H1 (cell line): ENCODE measurements around the gene LCE2C. TPM values are rescaled to one million over a fixed set of nuclear protein-coding genes. Genes with fewer than 3 reads are reported as not detected.

Experiments
- CTCF ChIA-PET: fragments of 300-600 bp; sonication (Branson Sonifier 250); formaldehyde crosslinking; loops from one replicate; lab custom pipeline; 2021; ENCODE audit not compliant: partially characterized antibody; lab: Charles Lee
- POLR2A ChIA-PET: fragments of 300-600 bp; sonication (Branson Sonifier 250); formaldehyde crosslinking; loops from one replicate; lab custom pipeline; 2021; ENCODE audit warnings: inconsistent platforms; ENCODE audit not compliant: partially characterized antibody; lab: Charles Lee
- DNase-seq, 2 experiments: peaks; one replicate each; pipeline versions ENCODE4 v3.0.0 to v3.0.0-alpha.2; 2010 to 2022; ENCODE audit warnings: low spot score in 2 of 2, low read depth in 1 of 2, mixed read lengths in 1 of 2
- FAIRE-seq: peaks from 2 replicates; lab custom pipeline; 2011; peaks lifted over from hg19 to GRCh38; lab: Jason Lieb, UNC
- H2AFZ ChIP-seq: 2 replicates; pipeline ENCODE4 v1.8.1; 2012; ENCODE audit warnings: low read length, inconsistent platforms
- H2AK5ac ChIP-seq: 2 replicates; pipeline ENCODE4 v1.6.1; 2013; ENCODE audit warnings: low read depth, low read length
- H2BK120ac ChIP-seq: replicated peaks from 2 replicates; pipeline ENCODE3; 2013; ENCODE audit warnings: low read depth, low read length, inconsistent platforms
- H2BK12ac ChIP-seq: 2 replicates; pipeline ENCODE4 v1.6.1; 2013; ENCODE audit warnings: low read depth, low read length
- H2BK15ac ChIP-seq: 2 replicates; pipeline ENCODE4 v1.6.1; 2013; ENCODE audit warnings: low read length
- H2BK20ac ChIP-seq: 2 replicates; pipeline ENCODE4 v1.6.1; 2013; ENCODE audit warnings: low read length
- H2BK5ac ChIP-seq: 2 replicates; pipeline ENCODE4 v1.6.1; 2013; ENCODE audit warnings: low read depth, low read length
- H3K14ac ChIP-seq: 2 replicates; pipeline ENCODE4 v1.6.1; 2013; ENCODE audit warnings: inconsistent platforms; ENCODE audit not compliant: insufficient read length
- H3K18ac ChIP-seq: 2 replicates; pipeline ENCODE4 v1.6.1; 2013; ENCODE audit warnings: low read length; ENCODE audit errors: extremely low read depth
- H3K23ac ChIP-seq: 2 replicates; pipeline ENCODE4 v1.6.1; 2013; ENCODE audit warnings: inconsistent platforms; ENCODE audit not compliant: insufficient read length
- H3K23me2 ChIP-seq: 2 replicates; pipeline ENCODE4 v1.6.1; 2013; ENCODE audit warnings: low read depth, low read length
- H3K27ac ChIP-seq: 2 replicates; pipeline ENCODE4 v1.6.1; 2011; ENCODE audit warnings: low read depth, low read length, inconsistent platforms
- H3K27me3 ChIP-seq, 4 experiments: replicated peaks in 1 of 4; 1 replicate in 1 of 4; 2 replicates in 3 of 4; pipeline versions ENCODE4 v1.6.1 to v1.8.1; 2011 to 2013; ENCODE audit warnings: low read length in 3 of 4, mild to moderate bottlenecking in 3 of 4, inconsistent platforms in 2 of 4, mixed read lengths in 2 of 4, moderate library complexity in 1 of 4; ENCODE audit not compliant: control insufficient read depth in 3 of 4, insufficient read depth in 3 of 4; ENCODE audit errors: extremely low read depth in 1 of 4
- H3K36me3 ChIP-seq, 4 experiments: 2 replicates each; pipeline versions ENCODE4 v1.6.1 to v1.8.1; 2011 to 2013; ENCODE audit warnings: mild to moderate bottlenecking in 4 of 4, low read length in 3 of 4, moderate library complexity in 2 of 4, control low read depth in 1 of 4, inconsistent platforms in 1 of 4; ENCODE audit not compliant: insufficient read depth in 4 of 4, control insufficient read depth in 2 of 4
- H3K4ac ChIP-seq: replicated peaks from 2 replicates; pipeline ENCODE3; 2013; ENCODE audit warnings: low read length, low read depth, mixed read lengths, inconsistent platforms; ENCODE audit not compliant: insufficient read length
- H3K4me1 ChIP-seq, 4 experiments: replicated peaks in 1 of 4; 1 replicate in 1 of 4; 2 replicates in 3 of 4; pipeline versions ENCODE4 v1.6.1 to v1.8.1; 2011 to 2013; ENCODE audit warnings: low read length in 3 of 4, inconsistent platforms in 2 of 4, mixed read lengths in 1 of 4; ENCODE audit not compliant: insufficient read depth in 4 of 4, control insufficient read depth in 3 of 4
- H3K4me2 ChIP-seq, 2 experiments: 2 replicates each; pipeline versions ENCODE4 v1.6.1 to v1.8.1; 2011 to 2013; ENCODE audit warnings: low read depth in 2 of 2, low read length in 2 of 2, control low read depth in 1 of 2, inconsistent platforms in 1 of 2, mild to moderate bottlenecking in 1 of 2; ENCODE audit not compliant: insufficient read depth in 1 of 2
- H3K4me3 ChIP-seq, 4 experiments: fragments of 200-600, 300-600 bp in 1 of 4; sonication (generic), shearing (Covaris generic), sonication (Bioruptor Twin) in 1 of 4; 2 replicates each; pipeline versions ENCODE4 v1.5.1 to v1.8.1; 2011 to 2016; ENCODE audit warnings: low read length in 4 of 4, low read depth in 3 of 4, control low read depth in 2 of 4, inconsistent platforms in 2 of 4, mild to moderate bottlenecking in 2 of 4, mixed read lengths in 1 of 4, moderate library complexity in 1 of 4; ENCODE audit not compliant: insufficient read depth in 2 of 4; ENCODE audit errors: extremely low read depth in 1 of 4
- H3K56ac ChIP-seq: replicated peaks from 2 replicates; pipeline ENCODE3; 2013; ENCODE audit warnings: low read depth, mild to moderate bottlenecking, mixed read lengths, low read length, inconsistent platforms; ENCODE audit not compliant: insufficient read length
- H3K79me1 ChIP-seq: 2 replicates; pipeline ENCODE4 v1.6.1; 2013; ENCODE audit warnings: low read depth, low read length, control low read depth
- H3K79me2 ChIP-seq, 2 experiments: 2 replicates each; pipeline versions ENCODE4 v1.6.1 to v1.8.1; 2012 to 2013; ENCODE audit warnings: low read length in 2 of 2, mild to moderate bottlenecking in 2 of 2, inconsistent platforms in 1 of 2; ENCODE audit not compliant: insufficient read depth in 2 of 2, control insufficient read depth in 1 of 2
- H3K9ac ChIP-seq, 4 experiments: replicated peaks in 1 of 4; 1 replicate in 1 of 4; 2 replicates in 3 of 4; pipeline versions ENCODE4 v1.6.1 to v1.8.1; 2011 to 2013; ENCODE audit warnings: low read depth in 3 of 4, low read length in 3 of 4, control low read depth in 2 of 4, mild to moderate bottlenecking in 2 of 4, moderate library complexity in 2 of 4, inconsistent platforms in 1 of 4; ENCODE audit errors: extremely low read depth in 1 of 4
- H3K9me3 ChIP-seq, 2 experiments: 2 replicates each; pipeline versions ENCODE4 v1.6.1 to v1.8.1; 2012 to 2013; ENCODE audit warnings: mild to moderate bottlenecking in 2 of 2, moderate library complexity in 2 of 2, control low read depth in 1 of 2, inconsistent platforms in 1 of 2, low read depth in 1 of 2, low read length in 1 of 2, mixed read lengths in 1 of 2; ENCODE audit not compliant: insufficient read depth in 2 of 2
- H4K20me1 ChIP-seq, 2 experiments: replicated peaks in 1 of 2; 2 replicates each; pipeline versions ENCODE3 to v1.8.1; 2011 to 2013; ENCODE audit warnings: inconsistent platforms in 2 of 2, low read length in 2 of 2, mild to moderate bottlenecking in 1 of 2; ENCODE audit not compliant: insufficient read depth in 2 of 2, control insufficient read depth in 1 of 2
- H4K5ac ChIP-seq: 2 replicates; pipeline ENCODE4 v1.6.1; 2013; ENCODE audit warnings: low read length, low read depth, mixed read lengths, inconsistent platforms; ENCODE audit not compliant: insufficient read length
- H4K8ac ChIP-seq: 2 replicates; pipeline ENCODE4 v1.8.0; 2013; ENCODE audit warnings: mild to moderate bottlenecking, moderate library complexity, low read length, inconsistent platforms; ENCODE audit not compliant: insufficient read depth; ENCODE audit errors: extremely low read depth
- H4K91ac ChIP-seq: replicated peaks from 2 replicates; pipeline ENCODE3; 2013; ENCODE audit warnings: low read length, mixed read lengths, inconsistent platforms; ENCODE audit not compliant: insufficient read length
- CHD1 ChIP-seq: IDR thresholded peaks from 2 replicates; pipeline ENCODE4 v1.6.1; 2012; ENCODE audit warnings: low read depth, low read length, improper control_type of control experiment
- EGR1 ChIP-seq: IDR thresholded peaks from 2 replicates; pipeline ENCODE4 v1.6.1; 2011; ENCODE audit warnings: low read depth, low read length, borderline replicate concordance
- EZH2 ChIP-seq: fragments of 200-600 bp; sonication (generic); IDR thresholded peaks from 2 replicates; pipeline ENCODE4 v1.7.1; 2012; ENCODE audit warnings: low read depth, mild to moderate bottlenecking, moderate library complexity, low read length, inconsistent platforms; ENCODE audit not compliant: severe bottlenecking
- KDM1A ChIP-seq: fragments of 200-600, 300-600 bp; sonication (generic); IDR thresholded peaks from 2 replicates; pipeline ENCODE4 v1.7.1; 2016; ENCODE audit warnings: mild to moderate bottlenecking, low read length, borderline replicate concordance
- NANOG ChIP-seq: IDR thresholded peaks from 2 replicates; pipeline ENCODE4 v1.6.1; 2011; ENCODE audit warnings: low read length, low read depth, mild to moderate bottlenecking, inconsistent platforms; ENCODE audit not compliant: insufficient read depth, poor library complexity, severe bottlenecking
- NRF1 ChIP-seq: IDR thresholded peaks from 2 replicates; pipeline ENCODE4 v1.6.1; 2011; ENCODE audit warnings: mild to moderate bottlenecking, low read depth, low read length, improper control_type of control experiment
- RBBP5 ChIP-seq: IDR thresholded peaks from 2 replicates; pipeline ENCODE4 v1.7.1; 2012; ENCODE audit warnings: low read depth, mild to moderate bottlenecking, inconsistent platforms, low read length, moderate library complexity, borderline replicate concordance
- RFX5 ChIP-seq: IDR thresholded peaks from 2 replicates; pipeline ENCODE4 v1.6.1; 2011; ENCODE audit warnings: low read depth, low read length, improper control_type of control experiment, borderline replicate concordance
- SIX5 ChIP-seq: IDR thresholded peaks from 2 replicates; pipeline ENCODE4 v1.6.1; 2011; ENCODE audit warnings: mild to moderate bottlenecking, low read depth, low read length
- WGBS, 2 experiments: shearing (Covaris generic) in 1 of 2; methylation state at CpG; one replicate each; pipeline versions ENCODE4 v1.1.6 to v1.1.7; 2013 to 2015; ENCODE audit warnings: low lambda C conversion rate in 2 of 2, mixed read lengths in 2 of 2, inconsistent platforms in 1 of 2, low coverage in 1 of 2, missing lambda C conversion rate in 1 of 2; ENCODE audit not compliant: insufficient replicate concordance in 2 of 2, insufficient coverage in 1 of 2, insufficient read length in 1 of 2; ENCODE audit errors: extremely low coverage in 1 of 2, missing lambda C conversion rate in 1 of 2; 5-methylcytosine and 5-hydroxymethylcytosine counted together
- polyA plus RNA-seq, 7 experiments: library from polyadenylated mRNA; depleted of rRNA in 3 of 7; stranded (reverse) in 5 of 7; unstranded in 2 of 7; fragments of >200 nt in 5 of 7; fragments of 200-250 nt in 2 of 7; gene quantifications; 1 replicate in 5 of 7; 2 replicates in 1 of 7; 4 replicates in 1 of 7; pipeline versions ENCODE4 v1.2.1 to v1.2.3, GENCODE V29; 2011 to 2013; ENCODE audit warnings: missing spikeins in 2 of 7, mixed read lengths in 2 of 7
- total RNA-seq: library from RNA; stranded (reverse); fragmentation: NEBNext Ultra II Directional; extraction: Animal tissue kit (Norgen Biotek cat#: 25700); gene quantifications from 2 replicates; pipeline ENCODE4 v1.2.1, GENCODE V29; 2021
- TF ChIP-seq, protein P1 (sequence below): IDR thresholded peaks from 2 replicates; pipeline ENCODE4 v1.6.1; 2011; ENCODE audit warnings: low read length, improper control_type of control experiment
- TF ChIP-seq, protein P2 (sequence below): IDR thresholded peaks from 2 replicates; pipeline ENCODE4 v1.6.1; 2012; ENCODE audit warnings: low read length, inconsistent platforms

Gene LCE2C
- total and polyA plus RNA-seq, 2 of the 8 experiments (the other 6 are each of a cell fraction or from before 2014, with no cell fraction given), result not detected

DNA sequence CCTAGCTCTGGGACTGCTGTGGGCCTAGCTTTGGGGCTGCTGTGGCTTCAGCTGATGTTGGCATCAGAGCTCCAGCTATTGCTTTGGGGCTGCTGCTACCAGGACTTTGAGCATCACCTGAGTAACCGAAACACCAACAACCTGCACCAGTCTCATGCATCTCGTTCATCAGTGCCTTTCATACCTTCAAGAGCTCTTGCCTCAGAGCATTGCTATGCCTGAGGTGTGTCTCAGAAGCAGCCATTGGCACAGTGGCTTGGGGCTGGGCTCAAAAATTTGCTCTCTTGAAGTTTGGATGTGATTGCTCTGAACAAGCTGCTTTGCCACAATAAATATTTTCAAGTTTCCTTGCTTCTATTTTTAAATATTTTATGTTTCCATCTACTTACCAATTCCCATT, 18.6 kb upstream of the LCE2C start:
- H4K20me1 ChIP-seq, result no peaks in the 10 kb centered on the region
- H3K79me1 ChIP-seq, result no peaks in the 10 kb centered on the region
- H3K14ac ChIP-seq, result no peak overlapping the region
- no peak overlapping the region for H3K4ac ChIP-seq
- no peak overlapping the region for H3K27ac ChIP-seq
- no peak overlapping the region for H2BK20ac ChIP-seq
- H3K18ac ChIP-seq, result no peak overlapping the region
- no peak overlapping the region for H3K9ac ChIP-seq
- no peak overlapping the region for H3K4me2 ChIP-seq
- H3K9me3 ChIP-seq, result peaks cover 62 to 64% of the 10 kb centered on the region in 2 experiments
- no peaks in the 10 kb centered on the region for H3K79me2 ChIP-seq
- no peaks in the 10 kb centered on the region for H3K36me3 ChIP-seq
- H2AFZ ChIP-seq, result no peak overlapping the region
- H3K27me3 ChIP-seq, result no peaks in the 10 kb centered on the region
- no peak overlapping the region for H2BK120ac ChIP-seq
- ChIA-PET POLR2A (no interaction called here), CTCF (interaction anchor here (1.0 kb wide), 1 partner anchor 16 kb away, joined by 3 read pairs; no protein-coding TSS in a partner anchor)
- H3K4me3 ChIP-seq, result no peak overlapping the region
- FAIRE-seq (no peak), DNase-seq (no peak)
- H3K56ac ChIP-seq, result no peak overlapping the region
- no peak overlapping the region for H4K5ac ChIP-seq
- WGBS, 2 experiments, result 74% methylated on average over 2 of the region's 2 CpGs; no CpG with 5 or more reads in 1 of the 2 experiments
- H4K91ac ChIP-seq, result no peak overlapping the region
- no peak overlapping the region for H2BK5ac ChIP-seq
- H4K8ac ChIP-seq, result no peak overlapping the region
- H3K4me1 ChIP-seq, result no peaks in the 10 kb centered on the region
- H2BK12ac ChIP-seq, result no peak overlapping the region
- no peak overlapping the region for H2BK15ac ChIP-seq
- H2AK5ac ChIP-seq, result no peak overlapping the region
- no peaks in the 10 kb centered on the region for H3K23me2 ChIP-seq
- no peak overlapping the region for H3K23ac ChIP-seq
- TF ChIP-seq RFX5 (no peak), NRF1 (no peak), KDM1A (no peak), EZH2 (no peak), SIX5 (no peak), EGR1 (no peak), NANOG (no peak), CHD1 (no peak), RBBP5 (no peak)
- TF ChIP-seq, protein P1, sequence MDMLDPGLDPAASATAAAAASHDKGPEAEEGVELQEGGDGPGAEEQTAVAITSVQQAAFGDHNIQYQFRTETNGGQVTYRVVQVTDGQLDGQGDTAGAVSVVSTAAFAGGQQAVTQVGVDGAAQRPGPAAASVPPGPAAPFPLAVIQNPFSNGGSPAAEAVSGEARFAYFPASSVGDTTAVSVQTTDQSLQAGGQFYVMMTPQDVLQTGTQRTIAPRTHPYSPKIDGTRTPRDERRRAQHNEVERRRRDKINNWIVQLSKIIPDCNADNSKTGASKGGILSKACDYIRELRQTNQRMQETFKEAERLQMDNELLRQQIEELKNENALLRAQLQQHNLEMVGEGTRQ, result no peak
- TF ChIP-seq, protein P2, sequence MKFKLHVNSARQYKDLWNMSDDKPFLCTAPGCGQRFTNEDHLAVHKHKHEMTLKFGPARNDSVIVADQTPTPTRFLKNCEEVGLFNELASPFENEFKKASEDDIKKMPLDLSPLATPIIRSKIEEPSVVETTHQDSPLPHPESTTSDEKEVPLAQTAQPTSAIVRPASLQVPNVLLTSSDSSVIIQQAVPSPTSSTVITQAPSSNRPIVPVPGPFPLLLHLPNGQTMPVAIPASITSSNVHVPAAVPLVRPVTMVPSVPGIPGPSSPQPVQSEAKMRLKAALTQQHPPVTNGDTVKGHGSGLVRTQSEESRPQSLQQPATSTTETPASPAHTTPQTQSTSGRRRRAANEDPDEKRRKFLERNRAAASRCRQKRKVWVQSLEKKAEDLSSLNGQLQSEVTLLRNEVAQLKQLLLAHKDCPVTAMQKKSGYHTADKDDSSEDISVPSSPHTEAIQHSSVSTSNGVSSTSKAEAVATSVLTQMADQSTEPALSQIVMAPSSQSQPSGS, result no peak
